Transverse colon (tissue), 3 donors: ENCODE results near the gene RUNDC3A.

Experiments
- EP300 ChIP-seq: sonication (generic); formaldehyde crosslinking; IDR thresholded peaks from one replicate; pipeline ENCODE4 v1.6.1; 2017; ENCODE audit warnings: antibody characterized with exemption, low read depth
- POLR2A ChIP-seq: fragments of 450-650 bp; IDR thresholded peaks from one replicate; pipeline ENCODE4 v1.6.1; 2016; ENCODE audit warnings: antibody characterized with exemption, mild to moderate bottlenecking, moderate library complexity
- TF ChIP-seq, protein P1 (sequence below), 5 experiments: fragments of 200-600 bp in 3 of 5; fragments of 450-650 bp in 2 of 5; sonication (generic) in 3 of 5; IDR thresholded peaks; 1 replicate in 2 of 5; 2 replicates in 3 of 5; pipeline ENCODE4 v1.5.1; 2016 to 2017; ENCODE audit warnings: antibody characterized with exemption in 5 of 5, inconsistent platforms in 3 of 5, mild to moderate bottlenecking in 2 of 5, moderate library complexity in 1 of 5

DNA sequence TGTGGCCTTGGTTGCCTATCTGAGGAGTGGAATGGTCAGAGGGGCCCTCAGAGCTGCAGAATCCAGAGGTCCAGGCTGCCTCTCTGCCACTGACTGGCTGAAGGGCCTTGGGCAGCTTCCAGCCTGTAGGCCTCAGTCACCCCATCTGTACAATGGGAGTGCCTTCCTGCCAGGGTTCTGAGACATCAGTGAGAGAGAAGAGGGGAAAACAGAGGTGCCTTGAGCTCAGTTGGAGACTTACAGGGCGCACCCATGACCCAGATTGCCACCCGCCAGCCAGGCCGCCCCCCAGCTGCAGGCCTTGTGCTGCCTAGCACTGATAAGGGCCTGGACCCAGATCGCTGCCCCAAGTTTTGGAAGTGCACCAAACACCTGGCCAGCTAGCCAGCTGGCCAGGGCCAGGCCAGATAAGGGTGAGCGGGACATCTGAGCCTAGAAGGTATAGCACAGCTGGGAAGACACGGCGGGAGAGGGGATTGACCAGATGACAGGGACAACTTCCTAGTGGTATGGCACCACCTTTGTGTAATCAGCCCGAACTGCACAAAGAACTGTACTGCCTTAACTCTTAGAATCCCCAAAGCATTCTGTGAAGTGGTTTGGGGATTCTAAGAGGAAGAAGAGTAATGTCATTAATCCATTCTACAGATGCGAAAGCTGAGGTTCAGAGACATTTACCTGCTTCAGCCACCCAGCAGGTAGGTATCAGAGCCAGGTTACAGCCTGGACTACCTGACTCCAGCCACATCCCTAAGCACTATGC is 41.8 kb upstream of the RUNDC3A start:
- TF ChIP-seq, protein P1, sequence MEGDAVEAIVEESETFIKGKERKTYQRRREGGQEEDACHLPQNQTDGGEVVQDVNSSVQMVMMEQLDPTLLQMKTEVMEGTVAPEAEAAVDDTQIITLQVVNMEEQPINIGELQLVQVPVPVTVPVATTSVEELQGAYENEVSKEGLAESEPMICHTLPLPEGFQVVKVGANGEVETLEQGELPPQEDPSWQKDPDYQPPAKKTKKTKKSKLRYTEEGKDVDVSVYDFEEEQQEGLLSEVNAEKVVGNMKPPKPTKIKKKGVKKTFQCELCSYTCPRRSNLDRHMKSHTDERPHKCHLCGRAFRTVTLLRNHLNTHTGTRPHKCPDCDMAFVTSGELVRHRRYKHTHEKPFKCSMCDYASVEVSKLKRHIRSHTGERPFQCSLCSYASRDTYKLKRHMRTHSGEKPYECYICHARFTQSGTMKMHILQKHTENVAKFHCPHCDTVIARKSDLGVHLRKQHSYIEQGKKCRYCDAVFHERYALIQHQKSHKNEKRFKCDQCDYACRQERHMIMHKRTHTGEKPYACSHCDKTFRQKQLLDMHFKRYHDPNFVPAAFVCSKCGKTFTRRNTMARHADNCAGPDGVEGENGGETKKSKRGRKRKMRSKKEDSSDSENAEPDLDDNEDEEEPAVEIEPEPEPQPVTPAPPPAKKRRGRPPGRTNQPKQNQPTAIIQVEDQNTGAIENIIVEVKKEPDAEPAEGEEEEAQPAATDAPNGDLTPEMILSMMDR (IDR thresholded peaks at IDR 0.05): no peak
- TF ChIP-seq POLR2A: no peak
- no peak for TF ChIP-seq EP300
